Renal pelvis (tissue), 4 donors: ENCODE measurements around the gene TASP1. TPM values are rescaled to one million over a fixed set of nuclear protein-coding genes. Genes with fewer than 3 reads are reported as not detected.
"Not testable (repeated sequence)": the region's sequence is repeated elsewhere in the genome, so short reads cannot be mapped to it uniquely, and the experiment has no call there.

Experiments used
- DNase-seq: peaks from one replicate; pipeline ENCODE4 v3.0.0-alpha.2; 2013
- polyA plus RNA-seq, 3 donors: library from polyadenylated mRNA; unstranded; fragments of 120-200 nt; gene quantifications; one replicate each; pipeline ENCODE4 v1.2.1, GENCODE V29; 2013; ENCODE audit not compliant: insufficient read length in 3 of 3

TASP1 gene
- polyA plus RNA-seq, 3 donors = 12.6 to 14.0 (median 13.1) TPM

- no peak for DNase-seq
Observed at GRCh38 chr20:13654463-13655023, 15.8 kb upstream of the TASP1 start.

DNA sequence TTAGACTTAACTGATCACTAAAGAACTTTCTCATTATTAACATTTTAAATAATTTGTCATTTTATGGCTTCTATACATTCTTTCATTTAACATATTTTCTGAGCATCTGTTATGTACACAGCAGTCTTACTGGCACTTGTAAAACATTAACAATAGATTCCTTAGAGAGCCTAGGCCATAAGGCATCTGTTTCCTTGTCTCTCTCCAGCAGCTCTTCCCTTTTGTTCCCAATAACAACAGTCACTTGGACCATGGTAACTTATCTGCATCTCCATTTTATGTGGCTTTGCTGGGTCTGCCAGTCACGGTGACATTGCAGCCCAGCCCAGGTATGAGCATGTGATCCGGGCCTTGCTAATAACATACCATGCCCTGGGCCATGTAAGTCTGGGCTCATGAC, 11.7 kb upstream of the TASP1 start:
- DNase-seq = no peak

DNA sequence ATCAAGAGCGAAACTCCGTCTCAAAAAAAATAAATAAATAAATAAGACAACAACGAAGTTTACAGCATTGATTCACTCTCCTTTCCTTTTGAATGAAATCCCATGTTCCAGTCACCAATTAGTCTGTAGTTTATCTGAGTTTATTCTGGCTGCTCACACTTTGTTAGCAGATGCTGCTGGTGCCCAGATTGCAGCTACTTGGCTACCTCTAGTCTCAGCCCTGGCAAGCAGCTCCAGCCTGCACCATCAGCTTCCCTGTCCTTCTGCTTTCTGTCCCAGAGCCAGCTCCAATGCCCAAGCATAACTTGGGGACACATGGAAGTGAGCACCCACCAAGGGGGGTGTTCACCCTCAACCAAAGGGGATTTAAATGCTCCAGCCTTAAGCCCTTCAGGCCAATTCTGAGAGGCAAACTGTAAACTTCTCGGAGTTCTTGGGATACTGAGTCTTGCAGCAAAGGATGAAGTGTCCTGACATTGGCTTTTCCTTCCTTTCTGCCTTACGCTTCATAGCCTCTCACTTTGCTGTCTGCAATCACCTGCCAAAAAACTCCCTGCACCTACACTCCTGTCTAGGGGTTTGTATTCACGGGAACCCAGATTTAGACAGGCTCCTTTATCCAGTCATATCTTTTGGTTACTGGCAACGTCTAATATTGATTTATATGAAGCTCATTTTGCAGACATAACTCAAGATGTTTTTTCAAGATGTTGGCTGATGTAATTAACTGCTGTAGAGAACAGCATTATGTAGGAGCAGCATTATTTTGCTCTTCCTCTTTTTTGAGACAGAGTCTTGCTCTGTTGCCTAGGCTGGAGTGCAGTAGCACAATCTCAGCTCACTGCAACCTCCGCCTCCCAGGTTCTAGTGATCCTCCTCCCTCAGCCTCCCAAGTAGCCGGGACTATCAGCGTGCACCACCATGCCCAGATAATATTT, 9.8 kb upstream of the TASP1 start:
- DNase-seq = no peak

- no peak for DNase-seq
Observed at GRCh38 chr20:13644010-13644409, 5.3 kb upstream of the TASP1 start.

DNA sequence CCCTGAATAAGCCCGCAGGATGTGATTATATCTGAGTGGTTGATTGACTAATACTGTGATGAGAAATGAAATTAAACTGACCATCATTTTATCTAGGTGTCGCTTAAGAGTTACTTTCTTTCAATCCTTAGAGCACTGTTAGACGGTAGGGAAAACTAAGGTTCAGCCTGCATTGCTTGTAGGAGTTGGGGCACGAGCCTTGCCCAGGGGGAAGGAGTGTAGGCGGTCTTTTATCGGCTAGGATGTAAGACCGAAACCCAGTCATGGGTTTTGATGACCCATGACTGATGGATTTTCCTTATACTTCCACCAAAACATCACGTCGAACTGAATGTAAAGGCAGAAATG, 392 bp upstream of the TASP1 start:
- no peak for DNase-seq

DNA sequence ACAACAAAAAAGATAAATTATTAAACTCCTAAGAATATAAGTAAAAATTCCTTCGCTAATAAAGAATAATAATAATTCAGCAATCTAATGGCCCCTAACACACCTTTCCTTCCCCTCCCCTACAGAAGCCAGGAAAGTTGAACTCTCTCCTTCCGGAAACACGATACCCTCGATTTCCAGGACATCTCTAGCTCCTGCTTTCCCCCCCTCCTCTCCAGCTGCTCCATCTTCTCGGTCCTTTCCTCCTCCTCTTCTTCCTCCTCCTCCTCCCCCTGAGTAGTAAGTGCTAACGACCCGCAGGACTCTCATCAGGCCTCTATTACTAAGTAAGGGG, 603 bp downstream of the TASP1 start:
- DNase-seq = peak; percentile 51

DNA sequence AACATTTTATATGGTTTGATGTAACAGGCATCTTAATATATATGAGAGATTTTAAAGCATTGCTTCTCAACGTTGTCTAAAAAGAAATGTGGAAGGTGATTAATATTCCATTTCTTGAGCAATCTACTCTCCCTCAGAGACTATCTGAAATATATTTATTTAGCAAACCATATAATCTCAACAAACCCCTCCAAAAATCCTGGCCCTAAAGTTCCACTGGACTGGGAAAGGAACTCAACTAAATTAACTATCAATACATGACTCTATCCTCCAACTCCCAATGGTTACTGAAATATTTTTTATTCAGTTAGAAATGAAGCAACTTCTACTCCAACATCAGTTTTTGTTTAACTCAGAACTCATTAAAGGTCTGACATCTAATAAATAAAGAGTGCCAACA, 6.3 kb downstream of the TASP1 start:
- no peak for DNase-seq

DNA sequence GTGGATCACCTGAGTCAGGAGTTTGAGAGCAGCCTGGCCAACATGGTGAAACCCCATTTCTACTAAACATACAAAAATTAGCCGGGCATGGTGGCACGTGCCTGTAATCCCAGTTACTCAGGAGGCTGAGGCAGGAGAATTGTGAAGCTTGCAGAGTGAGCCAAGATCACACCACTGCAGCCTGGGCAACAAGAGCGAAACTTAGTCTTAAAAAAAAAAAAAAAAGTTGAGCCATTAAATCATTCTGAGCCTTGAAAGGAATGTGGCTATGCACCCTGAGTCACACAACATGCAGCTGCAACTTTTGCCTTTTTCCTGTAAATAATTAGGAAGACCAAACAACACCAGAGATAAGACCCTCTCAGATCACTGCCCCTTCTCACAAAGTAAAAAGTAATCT, 11.2 kb downstream of the TASP1 start:
- DNase-seq = not testable (repeated sequence)

GRCh38 chr20:13626724-13627123, 12.0 kb downstream of the TASP1 start:
- DNase-seq = no peak

DNA sequence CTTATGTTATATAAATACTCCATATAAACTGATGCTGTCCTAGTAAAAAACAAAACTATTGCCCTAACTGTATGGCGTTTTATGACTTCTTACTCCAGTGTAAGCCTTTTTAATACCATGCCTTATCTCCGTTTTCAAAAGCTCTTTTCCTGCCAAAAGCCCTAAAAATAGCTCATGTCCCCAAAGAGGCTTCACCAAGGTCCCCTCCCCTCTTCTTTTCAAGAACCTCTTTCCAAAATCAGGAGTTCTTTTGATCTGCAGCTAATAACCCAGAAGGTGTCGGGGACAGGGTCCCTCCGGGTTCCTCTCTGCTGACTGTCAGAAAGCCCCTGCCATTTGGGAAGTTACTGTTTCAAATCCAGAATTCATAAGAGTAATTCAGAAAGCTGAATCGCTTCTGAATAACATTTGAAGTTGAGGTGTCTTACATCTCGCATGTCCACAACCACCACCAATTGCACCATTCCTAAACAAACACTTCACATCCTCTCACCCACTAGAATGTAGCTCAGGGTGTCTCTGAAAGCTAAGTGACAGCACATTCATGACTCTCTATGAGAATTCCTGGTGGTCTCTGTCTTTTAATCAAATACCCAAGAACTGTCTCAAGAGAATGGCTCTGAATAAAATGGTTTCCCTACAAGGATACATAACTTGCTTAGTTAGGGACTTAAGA, 13.3 kb downstream of the TASP1 start:
- no peak for DNase-seq

- DNase-seq = not testable (repeated sequence)
Observed at GRCh38 chr20:13619415-13619814, 19.3 kb downstream of the TASP1 start.

GRCh38 chr20:13618456-13618855, 20.3 kb downstream of the TASP1 start:
- not testable (repeated sequence) for DNase-seq

- not testable (repeated sequence) for DNase-seq
Observed at GRCh38 chr20:13617585-13617984, 21.1 kb downstream of the TASP1 start.

GRCh38 chr20:13616713-13617112, 22.0 kb downstream of the TASP1 start:
- not testable (repeated sequence) for DNase-seq

DNA sequence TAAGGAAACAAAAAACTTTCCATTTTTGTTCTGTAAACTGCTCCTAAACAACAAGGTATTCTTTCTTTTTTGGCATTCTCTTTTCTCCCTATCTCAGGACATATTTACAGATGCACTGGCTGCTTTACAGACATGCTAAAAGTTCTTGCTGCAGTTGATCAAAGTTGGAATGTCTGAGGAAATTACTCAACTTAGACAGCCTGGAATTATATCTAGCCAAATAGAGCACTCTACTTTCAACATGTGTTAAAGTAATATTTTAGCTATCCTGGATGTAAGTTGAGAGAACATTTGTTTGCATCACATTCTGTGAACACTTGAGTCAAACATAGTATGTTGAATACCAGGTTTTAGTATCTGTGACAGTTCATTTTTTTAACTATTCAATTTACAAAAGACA, 24.8 kb downstream of the TASP1 start:
- no peak for DNase-seq

DNA sequence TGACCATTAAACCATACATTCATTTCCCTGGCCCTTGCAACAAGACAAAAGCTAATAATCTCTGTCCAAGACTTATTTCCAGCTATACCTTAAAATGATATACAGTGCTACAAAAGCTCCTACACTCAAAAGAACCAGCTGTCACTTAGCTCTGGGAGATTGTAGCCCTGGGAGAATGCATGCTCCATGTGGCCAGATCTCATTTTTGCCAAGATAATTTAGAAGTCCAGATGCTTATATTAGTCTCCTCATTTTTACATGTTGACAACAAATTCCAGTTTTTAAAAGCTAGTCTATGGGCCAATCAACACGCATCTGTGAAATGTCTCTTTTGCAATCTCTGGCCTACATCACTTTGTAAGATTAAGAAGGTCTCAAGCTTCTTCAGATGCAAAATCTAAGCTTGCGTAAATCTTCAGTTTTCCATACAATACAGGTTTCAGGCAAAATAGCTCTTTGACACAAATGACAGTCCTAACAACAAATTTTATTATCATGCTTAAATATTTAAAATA, 27.1 kb downstream of the TASP1 start:
- no peak for DNase-seq

GRCh38 chr20:13610184-13610583, 28.5 kb downstream of the TASP1 start:
- DNase-seq = no peak

DNA sequence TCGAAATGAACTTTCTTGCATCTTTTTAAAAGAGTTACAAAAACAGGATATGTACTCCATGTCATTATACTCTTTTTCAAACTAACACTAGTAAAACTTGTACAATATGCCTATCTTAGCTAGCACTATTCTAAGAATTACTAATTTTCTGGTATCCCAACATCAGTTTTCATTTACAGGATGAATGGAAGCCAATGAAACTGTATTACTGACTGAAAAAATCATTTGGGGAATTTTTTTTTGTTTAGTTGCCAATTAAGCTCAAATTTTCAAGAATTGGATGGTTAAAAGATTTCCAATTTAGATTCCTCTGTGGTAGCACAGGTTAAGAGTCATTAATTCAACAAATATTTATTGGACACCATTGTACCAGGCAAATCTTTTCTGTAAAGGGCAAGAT, 30.7 kb downstream of the TASP1 start:
- no peak for DNase-seq

DNA sequence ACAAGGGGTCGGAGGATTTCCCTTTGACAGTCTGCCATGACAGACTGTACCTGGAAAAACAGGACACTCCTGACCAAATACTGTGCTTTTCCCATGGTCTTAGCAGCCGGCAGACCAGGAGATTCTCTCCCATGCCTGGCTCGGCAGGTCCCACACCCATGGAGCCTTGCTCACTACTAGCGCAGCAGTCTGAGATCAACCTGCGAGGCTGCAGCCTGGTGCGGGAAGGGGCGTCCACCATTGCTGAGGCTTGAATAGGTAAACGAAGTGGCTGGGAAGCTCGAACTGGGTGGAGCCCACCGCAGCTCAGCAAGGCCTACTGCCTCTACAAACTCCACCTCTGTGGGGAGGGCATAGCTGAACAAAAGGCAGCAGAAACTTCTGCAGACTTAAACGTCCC, 45.3 kb downstream of the TASP1 start:
- not testable (repeated sequence) for DNase-seq

DNA sequence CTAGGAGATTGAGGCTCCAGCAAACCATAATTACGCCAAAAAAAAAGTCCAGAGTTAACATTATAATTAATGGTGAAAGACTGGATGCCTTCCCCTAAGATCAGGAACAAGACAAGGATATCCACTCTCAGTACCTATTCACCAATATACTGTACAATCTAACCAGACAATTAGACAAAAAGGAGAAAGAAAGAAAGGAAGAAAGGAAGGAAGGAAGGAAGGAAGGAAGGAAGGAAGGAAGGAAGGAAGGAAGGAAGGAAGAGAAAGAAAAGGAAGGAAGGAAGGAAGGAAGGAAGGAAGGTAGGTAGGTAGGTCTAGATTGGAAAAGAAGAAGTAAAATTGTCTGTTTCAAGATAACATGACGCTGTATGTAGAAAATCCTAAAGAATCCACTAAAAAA, 50.7 kb downstream of the TASP1 start:
- no peak for DNase-seq

DNA sequence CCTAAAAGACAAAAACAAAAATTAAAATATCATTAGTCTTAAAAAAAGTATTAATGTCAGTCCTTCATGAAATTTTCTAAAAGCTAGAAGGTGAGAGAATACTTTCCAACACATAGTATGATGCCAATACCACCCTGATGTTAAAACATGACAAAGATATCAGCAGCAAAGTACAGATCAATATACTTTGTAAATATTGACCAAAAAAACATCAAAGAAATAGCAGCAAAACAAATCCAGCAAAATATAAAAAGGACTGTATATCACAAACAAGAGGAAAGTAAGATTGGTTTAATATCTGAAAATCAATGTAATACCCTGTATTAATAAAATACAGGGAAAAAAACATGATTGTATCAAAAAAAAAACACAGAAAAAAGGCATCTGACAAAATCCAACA, 51.4 kb downstream of the TASP1 start:
- no peak for DNase-seq

DNA sequence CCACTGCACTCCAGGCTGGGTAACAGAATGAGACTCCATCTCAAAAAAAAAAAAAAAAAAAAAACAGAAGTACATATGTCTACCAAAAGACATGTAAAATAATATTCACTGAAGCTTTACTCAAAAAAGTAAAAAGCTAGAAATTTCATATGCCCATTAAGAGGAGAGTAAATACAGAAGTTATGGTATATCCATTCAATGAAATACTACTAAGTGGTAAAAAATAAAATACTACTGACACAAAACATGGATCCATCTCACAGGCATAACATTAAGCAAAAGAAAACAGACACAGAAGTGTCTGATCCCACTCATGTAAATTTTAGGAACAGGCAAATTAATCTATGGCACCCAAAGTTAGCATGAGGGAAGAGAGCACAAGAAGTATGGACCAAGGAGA, 52.6 kb downstream of the TASP1 start:
- no peak for DNase-seq

DNA sequence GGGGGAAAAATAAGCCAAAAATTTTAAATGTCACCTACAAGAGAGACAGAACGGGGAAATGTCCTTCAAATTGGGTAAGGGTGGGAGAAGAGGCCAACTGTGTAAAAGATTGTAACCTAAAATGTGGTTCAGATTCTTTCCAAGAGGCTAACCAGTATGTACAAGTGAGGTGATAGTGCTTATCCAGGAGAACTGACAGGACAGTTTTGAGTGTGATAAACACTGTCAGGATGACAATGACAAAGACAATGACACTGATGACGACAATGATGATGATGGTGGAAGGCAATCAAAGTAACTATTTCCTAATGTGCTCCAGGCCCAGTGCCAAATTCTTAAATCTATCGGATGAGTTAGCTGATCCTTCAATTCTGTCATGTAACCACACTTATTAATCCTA, 57.3 kb downstream of the TASP1 start:
- DNase-seq = no peak
